GM12875 (cell line): ENCODE data around the gene SIK3.
"Not testable (repeated sequence)": the region's sequence is repeated elsewhere in the genome, so short reads cannot be mapped to it uniquely, and the experiment has no call there.

Experiments used
- H3K4me3 ChIP-seq: one replicate; pipeline ENCODE4 v1.5.1; 2011; ENCODE audit warnings: low read depth, low read length, control low read depth
- TF ChIP-seq, protein P1 (sequence below): IDR thresholded peaks from 2 replicates; pipeline ENCODE4 v1.5.1; 2011; ENCODE audit warnings: low read depth, mild to moderate bottlenecking, control low read depth, inconsistent platforms, low read length, moderate library complexity, borderline replicate concordance; ENCODE audit not compliant: insufficient read depth

Gene SIK3

GRCh38 chr11:116812109-116812508 lies 286.1 kb downstream of the SIK3 start:
- H3K4me3 ChIP-seq: no peak overlapping the region
- TF ChIP-seq, protein P1, sequence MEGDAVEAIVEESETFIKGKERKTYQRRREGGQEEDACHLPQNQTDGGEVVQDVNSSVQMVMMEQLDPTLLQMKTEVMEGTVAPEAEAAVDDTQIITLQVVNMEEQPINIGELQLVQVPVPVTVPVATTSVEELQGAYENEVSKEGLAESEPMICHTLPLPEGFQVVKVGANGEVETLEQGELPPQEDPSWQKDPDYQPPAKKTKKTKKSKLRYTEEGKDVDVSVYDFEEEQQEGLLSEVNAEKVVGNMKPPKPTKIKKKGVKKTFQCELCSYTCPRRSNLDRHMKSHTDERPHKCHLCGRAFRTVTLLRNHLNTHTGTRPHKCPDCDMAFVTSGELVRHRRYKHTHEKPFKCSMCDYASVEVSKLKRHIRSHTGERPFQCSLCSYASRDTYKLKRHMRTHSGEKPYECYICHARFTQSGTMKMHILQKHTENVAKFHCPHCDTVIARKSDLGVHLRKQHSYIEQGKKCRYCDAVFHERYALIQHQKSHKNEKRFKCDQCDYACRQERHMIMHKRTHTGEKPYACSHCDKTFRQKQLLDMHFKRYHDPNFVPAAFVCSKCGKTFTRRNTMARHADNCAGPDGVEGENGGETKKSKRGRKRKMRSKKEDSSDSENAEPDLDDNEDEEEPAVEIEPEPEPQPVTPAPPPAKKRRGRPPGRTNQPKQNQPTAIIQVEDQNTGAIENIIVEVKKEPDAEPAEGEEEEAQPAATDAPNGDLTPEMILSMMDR: no peak

DNA sequence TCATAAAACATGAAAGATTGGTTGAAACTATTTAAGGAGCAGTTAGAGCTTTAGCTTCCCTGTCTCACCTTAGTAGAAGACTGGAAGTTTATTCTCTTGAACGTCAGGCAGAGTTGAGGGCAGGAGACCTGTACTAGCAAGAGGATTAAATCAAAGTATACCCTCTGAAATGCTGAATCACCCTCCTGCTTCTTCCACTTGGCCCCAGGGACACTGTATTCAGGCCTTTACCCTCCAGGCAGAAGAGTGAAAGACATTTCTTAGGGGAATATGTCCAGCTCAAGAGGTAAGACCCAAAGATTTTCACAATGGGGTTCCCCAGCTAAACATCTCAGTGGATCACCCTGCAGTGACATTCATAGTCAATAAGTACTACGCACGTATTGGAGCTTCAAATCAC lies 287.0 kb downstream of the SIK3 start:
- TF ChIP-seq, protein P1: no peak
- H3K4me3 ChIP-seq: no peak overlapping the region

DNA sequence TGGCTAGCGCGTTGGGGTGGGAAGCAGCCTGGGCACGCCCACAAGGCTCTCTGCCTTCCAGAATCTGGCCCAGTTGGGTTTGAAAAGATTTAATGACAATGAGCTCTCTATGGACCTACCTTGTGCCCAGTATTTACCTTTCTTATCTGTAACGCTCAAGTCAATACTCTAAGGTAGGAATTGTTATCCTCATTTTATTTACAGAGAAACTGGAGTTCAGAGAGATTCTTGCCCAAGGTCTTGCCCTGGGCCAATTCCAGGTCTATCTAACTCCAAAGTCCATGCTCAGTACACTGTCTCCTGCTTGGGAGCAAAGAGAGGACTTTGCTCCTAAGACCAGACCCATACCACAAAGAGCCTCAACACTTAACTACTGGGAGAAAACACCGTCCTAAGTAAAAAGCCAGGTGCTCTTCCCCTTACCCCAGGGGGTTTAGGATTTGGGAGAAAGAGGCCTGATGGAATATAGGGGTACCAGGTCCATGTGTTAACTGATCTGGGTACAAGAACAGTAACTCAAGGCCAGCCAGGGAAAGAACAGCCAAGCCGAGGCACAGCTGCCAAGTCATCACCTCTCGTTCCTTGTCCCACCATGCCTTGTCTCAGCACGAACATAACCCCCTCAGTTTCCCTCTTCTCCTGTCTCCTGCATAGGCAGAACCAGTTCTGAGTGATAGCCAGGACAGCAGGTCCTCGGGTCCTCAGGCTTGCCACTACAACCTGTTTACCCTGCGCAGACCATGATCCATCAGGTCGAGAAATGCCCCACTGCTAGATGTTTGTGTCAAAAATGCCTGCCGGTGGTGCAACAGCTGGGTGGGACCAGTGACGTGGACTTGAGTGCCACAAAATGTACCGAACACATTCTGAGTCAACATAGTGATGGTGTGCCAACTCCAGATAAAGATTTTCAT lies 289.7 kb downstream of the SIK3 start:
- TF ChIP-seq, protein P1: no peak
- no peak overlapping the region for H3K4me3 ChIP-seq

DNA sequence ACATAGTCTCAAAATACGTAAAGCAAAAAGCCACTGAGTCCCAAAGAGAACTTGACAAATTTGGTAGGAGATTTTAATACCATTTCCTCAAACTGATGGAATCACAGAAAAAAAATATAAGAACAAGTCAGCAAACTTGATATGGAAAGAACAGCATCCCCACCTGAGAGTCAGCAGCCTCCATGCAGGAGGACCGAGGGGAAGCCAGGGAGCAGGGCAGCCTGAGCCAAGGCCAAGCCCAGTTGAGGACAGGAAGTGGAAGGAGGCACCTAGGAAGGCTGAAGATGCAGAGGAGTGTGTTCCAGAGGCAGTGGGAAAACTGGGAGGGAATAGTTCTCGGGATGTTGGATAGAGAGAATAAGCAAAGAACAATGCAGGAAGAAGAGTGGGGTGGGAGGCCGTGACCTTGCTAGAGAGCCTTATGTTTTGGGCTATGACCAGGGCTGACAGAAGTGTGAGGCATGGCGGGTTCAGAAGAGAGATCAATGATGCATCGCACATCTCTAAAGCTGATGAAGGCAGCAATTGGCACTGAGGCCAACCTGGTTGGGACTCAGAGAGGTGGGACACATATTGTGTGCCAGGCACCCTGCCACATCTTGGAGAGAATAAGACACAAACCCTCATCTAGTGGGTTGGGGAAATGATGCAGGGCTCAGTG lies 290.5 kb downstream of the SIK3 start:
- H3K4me3 ChIP-seq: no peak overlapping the region
- TF ChIP-seq, protein P1: no peak

DNA sequence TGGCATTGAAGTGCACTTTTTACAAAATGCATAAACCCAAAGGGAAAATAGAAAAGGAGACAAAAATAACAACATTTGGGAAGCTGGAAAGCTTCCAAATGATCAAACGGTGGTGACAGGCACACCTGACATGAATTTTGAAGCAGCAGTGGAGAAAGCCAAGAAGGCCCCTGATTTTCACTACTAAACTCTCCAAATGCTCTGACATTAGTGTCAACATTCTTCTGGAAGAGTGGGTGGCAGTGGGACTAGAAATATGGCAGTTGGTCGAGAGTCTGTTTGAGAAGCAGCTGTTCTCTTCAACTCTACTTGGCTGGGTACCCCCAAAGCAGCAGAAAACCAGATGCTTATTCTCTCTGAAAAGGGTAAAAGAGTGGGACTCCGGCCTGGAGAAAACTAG lies 294.2 kb downstream of the SIK3 start:
- TF ChIP-seq, protein P1: no peak
- no peak overlapping the region for H3K4me3 ChIP-seq

- H3K4me3 ChIP-seq: not testable (repeated sequence)
These were observed 296.6 kb downstream of the SIK3 start for GRCh38 chr11:116801662-116802061.

DNA sequence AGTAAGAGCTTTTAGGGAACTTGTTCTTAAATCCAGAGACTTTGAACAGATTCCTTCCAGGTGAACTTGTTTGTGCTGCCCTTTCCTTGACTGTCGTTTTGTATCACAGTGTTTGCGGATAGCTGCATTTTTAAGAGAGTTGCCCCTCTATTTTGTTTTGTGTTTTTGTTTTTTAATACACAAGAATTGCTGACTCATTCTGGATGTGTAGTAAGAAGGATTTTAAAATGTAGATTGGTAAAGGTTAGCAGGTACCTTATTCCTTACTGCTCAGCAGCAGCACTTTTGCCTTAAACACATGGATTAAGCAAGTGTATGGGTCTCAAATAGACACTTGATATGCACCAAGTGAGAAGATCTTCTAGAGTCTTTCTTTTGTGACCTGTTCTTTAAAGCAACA lies 297.6 kb downstream of the SIK3 start:
- no peak overlapping the region for H3K4me3 ChIP-seq
- TF ChIP-seq, protein P1: no peak
